OCI-LY1 (cell line): ENCODE results near the gene N4BP2L1.
"Not testable (repeated sequence)": the region's sequence is repeated elsewhere in the genome, so short reads cannot be mapped to it uniquely, and the experiment has no call there.

Experiments
- H2AFZ ChIP-seq: fragments of 200-600 bp; sonication (generic), shearing (Covaris generic); 2 replicates; pipeline ENCODE4 v1.6.0; 2014; ENCODE audit warnings: antibody characterized with exemption, mild to moderate bottlenecking, low read length
- H3F3A ChIP-seq: fragments of 200-600 bp; sonication (generic), shearing (Covaris generic); 2 replicates; pipeline ENCODE4 v1.6.0; 2014; ENCODE audit warnings: mild to moderate bottlenecking, antibody characterized with exemption, low read length, moderate library complexity; ENCODE audit not compliant: insufficient read depth
- H3K27ac ChIP-seq: fragments of 200-600 bp; sonication (generic); 2 replicates; pipeline ENCODE4 v1.5.1; 2014; ENCODE audit warnings: low read length, mixed run types, mild to moderate bottlenecking, low read depth; ENCODE audit not compliant: poor library complexity, severe bottlenecking
- H3K27me3 ChIP-seq: fragments of 200-600 bp; sonication (generic); 2 replicates; pipeline ENCODE4 v1.6.0; 2014; ENCODE audit warnings: antibody characterized with exemption, mild to moderate bottlenecking, low read length, moderate library complexity; ENCODE audit not compliant: insufficient read depth
- H3K36me3 ChIP-seq: fragments of 200-600 bp; sonication (generic); 2 replicates; pipeline ENCODE4 v1.6.1; 2014; ENCODE audit warnings: mild to moderate bottlenecking, antibody characterized with exemption, low read length, moderate library complexity, mixed read lengths; ENCODE audit not compliant: insufficient read depth
- H3K4me1 ChIP-seq: fragments of 200-600 bp; sonication (generic); 2 replicates; pipeline ENCODE4 v1.5.1; 2014; ENCODE audit warnings: mild to moderate bottlenecking, low read length, moderate library complexity; ENCODE audit not compliant: insufficient read depth, severe bottlenecking
- H3K4me2 ChIP-seq: fragments of 200-600 bp; sonication (generic), shearing (Covaris generic); 2 replicates; pipeline ENCODE4 v1.6.1; 2014; ENCODE audit warnings: low read length
- H3K4me3 ChIP-seq: fragments of 200-600 bp; sonication (generic); 2 replicates; pipeline ENCODE4 v1.5.1; 2014; ENCODE audit warnings: low read length, low read depth, mild to moderate bottlenecking, mixed read lengths; ENCODE audit not compliant: poor library complexity, severe bottlenecking
- H3K79me2 ChIP-seq: fragments of 200-600 bp; shearing (Covaris generic); 2 replicates; pipeline ENCODE4 v1.6.1; 2016; ENCODE audit warnings: mixed run types, low read length, mixed read lengths; ENCODE audit not compliant: insufficient read depth
- H3K9ac ChIP-seq: fragments of 200-600 bp; sonication (generic), shearing (Covaris generic); 2 replicates; pipeline ENCODE4 v1.6.1; 2014; ENCODE audit warnings: mild to moderate bottlenecking, low read length, mixed read lengths
- H3K9me2 ChIP-seq: fragments of 200-600 bp; sonication (generic), shearing (Covaris generic); 2 replicates; pipeline ENCODE4 v1.6.1; 2014; ENCODE audit warnings: low read depth, mild to moderate bottlenecking, low read length, mixed read lengths
- H3K9me3 ChIP-seq: fragments of 200-600 bp; shearing (Covaris generic); 2 replicates; pipeline ENCODE4 v1.6.1; 2014; ENCODE audit warnings: low read length, mixed read lengths
- H4K20me1 ChIP-seq: fragments of 200-600 bp; sonication (generic), shearing (Covaris generic); 2 replicates; pipeline ENCODE4 v1.6.0; 2016; ENCODE audit warnings: mild to moderate bottlenecking, low read length; ENCODE audit not compliant: insufficient read depth
- EZH2 ChIP-seq: fragments of 200-600 bp; sonication (generic), shearing (Covaris generic); IDR thresholded peaks from 2 replicates; pipeline ENCODE4 v1.8.0; 2017; ENCODE audit warnings: borderline replicate concordance, mixed run types, mild to moderate bottlenecking, antibody characterized with exemption, low read length, moderate library complexity, mixed read lengths
- TF ChIP-seq, protein P1 (sequence below): fragments of 200-600 bp; sonication (generic), shearing (Covaris generic); IDR thresholded peaks from 2 replicates; pipeline ENCODE4 v1.5.1; 2017; ENCODE audit warnings: mild to moderate bottlenecking, antibody characterized with exemption, low read length, moderate library complexity, mixed read lengths

Gene N4BP2L1

GRCh38 chr13:32362574-32362973, 65.4 kb downstream of the N4BP2L1 start:
- no peaks in the 10 kb centered on the region for H3K79me2 ChIP-seq
- H3K9ac ChIP-seq = no peak overlapping the region

GRCh38 chr13:32355935-32356334, 72.0 kb downstream of the N4BP2L1 start:
- H3K27me3 ChIP-seq, H3K9me2 ChIP-seq, H3F3A ChIP-seq, H4K20me1 ChIP-seq, H3K79me2 ChIP-seq, H3K4me2 ChIP-seq, H3K4me1 ChIP-seq, H2AFZ ChIP-seq, H3K4me3 ChIP-seq, H3K9ac ChIP-seq, H3K9me3 ChIP-seq, H3K27ac ChIP-seq: not testable (repeated sequence)
- H3K36me3 ChIP-seq = peaks cover 23% of the 10 kb centered on the region

More at GRCh38 chr13:32362574-32362973, 65.4 kb downstream of the N4BP2L1 start:
- no peak for TF ChIP-seq EZH2
- TF ChIP-seq, protein P1, sequence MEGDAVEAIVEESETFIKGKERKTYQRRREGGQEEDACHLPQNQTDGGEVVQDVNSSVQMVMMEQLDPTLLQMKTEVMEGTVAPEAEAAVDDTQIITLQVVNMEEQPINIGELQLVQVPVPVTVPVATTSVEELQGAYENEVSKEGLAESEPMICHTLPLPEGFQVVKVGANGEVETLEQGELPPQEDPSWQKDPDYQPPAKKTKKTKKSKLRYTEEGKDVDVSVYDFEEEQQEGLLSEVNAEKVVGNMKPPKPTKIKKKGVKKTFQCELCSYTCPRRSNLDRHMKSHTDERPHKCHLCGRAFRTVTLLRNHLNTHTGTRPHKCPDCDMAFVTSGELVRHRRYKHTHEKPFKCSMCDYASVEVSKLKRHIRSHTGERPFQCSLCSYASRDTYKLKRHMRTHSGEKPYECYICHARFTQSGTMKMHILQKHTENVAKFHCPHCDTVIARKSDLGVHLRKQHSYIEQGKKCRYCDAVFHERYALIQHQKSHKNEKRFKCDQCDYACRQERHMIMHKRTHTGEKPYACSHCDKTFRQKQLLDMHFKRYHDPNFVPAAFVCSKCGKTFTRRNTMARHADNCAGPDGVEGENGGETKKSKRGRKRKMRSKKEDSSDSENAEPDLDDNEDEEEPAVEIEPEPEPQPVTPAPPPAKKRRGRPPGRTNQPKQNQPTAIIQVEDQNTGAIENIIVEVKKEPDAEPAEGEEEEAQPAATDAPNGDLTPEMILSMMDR = no peak
- no peak overlapping the region for H3K4me2 ChIP-seq
- no peaks in the 10 kb centered on the region for H3K4me1 ChIP-seq
- H3K4me3 ChIP-seq = no peak overlapping the region
- H4K20me1 ChIP-seq = no peaks in the 10 kb centered on the region
- no peaks in the 10 kb centered on the region for H3F3A ChIP-seq
- H3K36me3 ChIP-seq = peaks cover 5% of the 10 kb centered on the region; the same call in 1 of the 2 replicates
- no peaks in the 10 kb centered on the region for H3K9me3 ChIP-seq
- H2AFZ ChIP-seq = no peak overlapping the region
- no peaks in the 10 kb centered on the region for H3K9me2 ChIP-seq
- H3K27me3 ChIP-seq = no peaks in the 10 kb centered on the region
- no peak overlapping the region for H3K27ac ChIP-seq

DNA sequence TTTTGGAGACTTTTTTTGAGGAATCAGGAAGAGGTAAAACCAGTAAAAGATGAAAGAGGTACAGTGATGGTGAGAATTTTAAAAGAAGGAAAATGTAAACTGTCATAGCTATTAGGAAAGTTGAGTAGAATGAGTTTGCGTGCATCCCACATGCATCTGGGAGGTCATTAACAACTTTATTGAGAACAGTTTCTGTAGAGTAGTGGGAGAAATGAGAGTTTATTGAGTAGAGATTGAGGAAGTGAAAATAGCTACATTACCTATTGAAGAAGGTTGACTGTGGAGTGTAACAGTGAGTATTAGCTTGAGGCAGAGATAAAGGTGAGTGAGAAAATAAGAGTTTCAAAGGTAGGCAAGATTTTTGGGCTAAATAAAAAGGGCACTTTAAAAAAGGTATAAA, 73.9 kb downstream of the N4BP2L1 start:
- no peak overlapping the region for H3K27ac ChIP-seq
- TF ChIP-seq, protein P1 = no peak
- TF ChIP-seq EZH2 = no peak
- no peaks in the 10 kb centered on the region for H3K9me3 ChIP-seq
- H4K20me1 ChIP-seq = no peaks in the 10 kb centered on the region
- no peak overlapping the region for H3K4me3 ChIP-seq
- H3K4me2 ChIP-seq = no peak overlapping the region
- no peak overlapping the region for H3K9ac ChIP-seq
- H3K79me2 ChIP-seq = no peaks in the 10 kb centered on the region
- H3F3A ChIP-seq = no peaks in the 10 kb centered on the region
- H3K27me3 ChIP-seq = no peaks in the 10 kb centered on the region
- H3K4me1 ChIP-seq = no peaks in the 10 kb centered on the region
- no peak overlapping the region for H2AFZ ChIP-seq
- H3K9me2 ChIP-seq = no peaks in the 10 kb centered on the region
- peaks cover 30% of the 10 kb centered on the region for H3K36me3 ChIP-seq

DNA sequence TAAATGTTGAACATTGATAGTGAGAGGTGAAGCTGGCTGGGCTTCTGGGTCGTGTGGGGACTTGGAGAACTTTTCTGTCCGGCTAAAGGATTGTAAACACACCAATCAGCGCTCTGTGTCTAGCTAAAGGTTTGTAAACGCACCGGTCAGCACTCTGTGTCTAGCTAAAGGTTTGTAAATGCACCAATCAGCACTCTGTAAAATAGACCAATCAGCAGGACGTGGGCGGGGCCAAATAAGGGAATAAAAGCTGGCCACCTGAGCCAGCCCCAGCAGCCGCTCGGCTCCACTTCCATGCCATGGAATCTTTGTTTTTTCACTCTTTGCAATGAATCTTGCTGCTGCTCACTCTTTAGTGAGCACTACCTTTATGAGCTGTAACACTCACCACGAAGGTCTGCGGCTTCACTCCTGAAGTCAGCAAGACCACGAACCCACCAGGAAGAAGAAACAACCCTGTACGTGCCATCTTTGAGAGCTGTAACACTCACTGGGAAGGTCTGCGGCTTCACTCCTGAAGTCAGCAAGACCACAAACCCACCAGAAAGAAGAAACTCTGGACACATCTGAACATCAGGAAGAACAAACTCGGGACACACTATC, 77.0 kb downstream of the N4BP2L1 start:
- not testable (repeated sequence) for H3K9ac ChIP-seq, H3K79me2 ChIP-seq, H3K27ac ChIP-seq, H3K27me3 ChIP-seq, H3K4me2 ChIP-seq, H3K4me1 ChIP-seq, H3F3A ChIP-seq, H2AFZ ChIP-seq, H3K4me3 ChIP-seq, H3K9me2 ChIP-seq, H4K20me1 ChIP-seq, H3K9me3 ChIP-seq
- H3K36me3 ChIP-seq = peaks cover 41% of the 10 kb centered on the region
